ENCODE measurements around the gene RPS6KA5. TPM values are rescaled to one million over a fixed set of nuclear protein-coding genes. Genes with fewer than 3 reads are reported as not detected.
"Not testable (repeated sequence)": the region's sequence is repeated elsewhere in the genome, so short reads cannot be mapped to it uniquely, and the experiment has no call there.

RPS6KA5 gene
- total RNA-seq, 1 donor: 0.86 TPM

DNA sequence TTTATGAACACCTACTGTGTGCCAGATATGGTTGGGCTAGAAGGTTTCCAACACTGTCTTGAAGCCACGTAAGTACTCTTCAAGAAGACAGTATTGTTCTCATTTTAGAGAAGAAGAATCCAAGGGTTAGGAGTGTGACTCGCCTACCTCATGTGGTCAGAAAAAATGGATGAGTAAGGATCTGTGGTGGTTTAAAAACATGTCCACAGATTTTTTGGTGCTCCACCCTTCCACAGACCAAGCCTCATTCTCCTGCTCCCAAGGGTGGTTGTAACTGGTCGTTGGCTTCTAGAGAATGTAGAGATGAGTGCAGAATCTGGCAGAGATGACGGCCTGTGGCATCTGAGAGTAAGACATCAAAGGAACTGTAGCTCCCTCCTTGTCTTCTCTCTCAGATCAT, 213.9 kb downstream of the RPS6KA5 start:
- DNase-seq (ENCODE audit: low read depth): no peak
- H3K4me3 ChIP-seq (ENCODE audit: low read depth, low read length): no peak overlapping the region
- TF ChIP-seq, protein P1, sequence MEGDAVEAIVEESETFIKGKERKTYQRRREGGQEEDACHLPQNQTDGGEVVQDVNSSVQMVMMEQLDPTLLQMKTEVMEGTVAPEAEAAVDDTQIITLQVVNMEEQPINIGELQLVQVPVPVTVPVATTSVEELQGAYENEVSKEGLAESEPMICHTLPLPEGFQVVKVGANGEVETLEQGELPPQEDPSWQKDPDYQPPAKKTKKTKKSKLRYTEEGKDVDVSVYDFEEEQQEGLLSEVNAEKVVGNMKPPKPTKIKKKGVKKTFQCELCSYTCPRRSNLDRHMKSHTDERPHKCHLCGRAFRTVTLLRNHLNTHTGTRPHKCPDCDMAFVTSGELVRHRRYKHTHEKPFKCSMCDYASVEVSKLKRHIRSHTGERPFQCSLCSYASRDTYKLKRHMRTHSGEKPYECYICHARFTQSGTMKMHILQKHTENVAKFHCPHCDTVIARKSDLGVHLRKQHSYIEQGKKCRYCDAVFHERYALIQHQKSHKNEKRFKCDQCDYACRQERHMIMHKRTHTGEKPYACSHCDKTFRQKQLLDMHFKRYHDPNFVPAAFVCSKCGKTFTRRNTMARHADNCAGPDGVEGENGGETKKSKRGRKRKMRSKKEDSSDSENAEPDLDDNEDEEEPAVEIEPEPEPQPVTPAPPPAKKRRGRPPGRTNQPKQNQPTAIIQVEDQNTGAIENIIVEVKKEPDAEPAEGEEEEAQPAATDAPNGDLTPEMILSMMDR (IDR thresholded peaks at IDR 0.05; ENCODE audit: insufficient read depth, low read depth, low read length): no peak

DNA sequence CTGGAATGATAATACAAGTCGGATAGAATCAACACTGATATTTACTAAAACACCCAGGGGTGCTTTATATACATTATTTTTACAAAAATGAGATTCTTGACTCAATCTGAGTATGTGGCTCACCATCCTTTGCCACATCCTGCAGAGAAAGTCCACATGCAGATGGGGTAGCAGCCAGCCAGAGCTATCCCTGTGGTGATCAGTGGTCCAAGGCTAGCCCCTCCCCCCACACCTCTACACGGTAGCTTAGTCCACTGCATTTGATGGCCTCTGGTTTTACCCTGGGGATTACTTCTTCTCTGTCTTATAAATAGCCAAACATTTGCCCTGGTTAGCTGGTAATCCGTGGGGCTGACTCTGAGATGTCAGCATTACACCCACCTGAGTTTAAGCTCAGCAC, 216.1 kb downstream of the RPS6KA5 start:
- TF ChIP-seq, protein P1 (IDR thresholded peaks at IDR 0.05; ENCODE audit: insufficient read depth, low read depth, low read length): no peak
- no peak for DNase-seq (ENCODE audit: low read depth)
- no peak overlapping the region for H3K4me3 ChIP-seq (ENCODE audit: low read depth, low read length)

DNA sequence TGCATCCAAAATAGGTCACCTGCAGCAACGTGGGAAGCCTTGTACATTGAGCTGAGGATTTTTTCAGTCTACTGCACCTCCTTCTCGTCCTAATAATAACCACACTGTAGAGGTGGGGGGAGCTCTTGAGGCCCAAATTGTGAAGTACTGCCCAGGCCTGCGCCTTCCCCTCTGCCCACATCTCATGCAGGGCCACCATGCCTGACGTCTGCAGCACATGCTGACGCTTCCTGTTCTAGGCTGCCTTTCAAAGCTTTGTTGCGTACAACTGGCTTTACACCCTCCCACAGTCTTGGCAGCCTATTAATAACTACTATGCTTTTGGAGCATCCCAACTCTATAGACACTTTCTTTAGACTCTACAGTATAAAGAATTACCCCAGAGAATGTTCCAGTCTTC, 217.7 kb downstream of the RPS6KA5 start:
- H3K4me3 ChIP-seq (ENCODE audit: low read depth, low read length): no peak overlapping the region
- TF ChIP-seq, protein P1 (IDR thresholded peaks at IDR 0.05; ENCODE audit: insufficient read depth, low read depth, low read length): no peak
- no peak for DNase-seq (ENCODE audit: low read depth)

DNA sequence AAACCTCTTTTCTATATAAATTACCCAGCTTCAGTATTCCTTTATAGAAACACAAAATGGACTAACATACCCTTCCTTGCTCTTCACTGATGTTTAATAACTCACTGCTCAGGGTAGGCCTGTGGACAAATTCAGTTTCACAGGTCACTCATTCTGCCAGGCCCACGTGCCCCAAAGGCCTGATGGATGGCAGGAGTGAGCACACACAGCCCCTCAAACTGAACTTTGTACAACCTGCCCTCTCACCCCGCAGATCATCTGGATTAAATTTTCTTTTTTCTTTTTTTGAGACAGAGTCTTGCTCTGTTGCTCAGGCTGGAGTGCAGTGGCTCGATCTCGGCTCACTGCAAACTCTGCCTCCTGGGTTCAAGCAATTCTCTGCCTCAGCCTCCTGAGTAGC, 219.8 kb downstream of the RPS6KA5 start:
- H3K4me3 ChIP-seq (ENCODE audit: low read depth, low read length); DNase-seq (ENCODE audit: low read depth): not testable (repeated sequence)

DNA sequence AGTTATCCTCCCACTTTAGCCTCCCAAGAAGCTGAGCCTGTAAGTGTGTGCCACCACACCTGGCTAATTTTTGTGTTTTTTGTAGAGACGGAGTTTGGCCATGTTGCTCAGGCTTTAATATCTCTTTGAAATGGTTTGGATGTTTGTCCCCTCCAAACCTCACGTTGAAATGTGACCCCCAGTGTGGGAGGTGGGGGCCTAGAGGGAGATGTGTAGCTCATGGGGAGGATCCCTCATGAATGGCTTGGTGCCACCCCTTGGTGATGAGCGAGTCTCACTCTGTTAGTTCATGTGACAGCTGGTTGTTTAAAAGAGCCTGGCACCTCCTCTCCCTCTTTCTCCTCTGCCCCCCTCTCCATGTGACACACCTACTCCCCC, 220.6 kb downstream of the RPS6KA5 start:
- H3K4me3 ChIP-seq (ENCODE audit: low read depth, low read length): no peak overlapping the region
- no peak for DNase-seq (ENCODE audit: low read depth)
- TF ChIP-seq, protein P1 (IDR thresholded peaks at IDR 0.05; ENCODE audit: insufficient read depth, low read depth, low read length): no peak

DNA sequence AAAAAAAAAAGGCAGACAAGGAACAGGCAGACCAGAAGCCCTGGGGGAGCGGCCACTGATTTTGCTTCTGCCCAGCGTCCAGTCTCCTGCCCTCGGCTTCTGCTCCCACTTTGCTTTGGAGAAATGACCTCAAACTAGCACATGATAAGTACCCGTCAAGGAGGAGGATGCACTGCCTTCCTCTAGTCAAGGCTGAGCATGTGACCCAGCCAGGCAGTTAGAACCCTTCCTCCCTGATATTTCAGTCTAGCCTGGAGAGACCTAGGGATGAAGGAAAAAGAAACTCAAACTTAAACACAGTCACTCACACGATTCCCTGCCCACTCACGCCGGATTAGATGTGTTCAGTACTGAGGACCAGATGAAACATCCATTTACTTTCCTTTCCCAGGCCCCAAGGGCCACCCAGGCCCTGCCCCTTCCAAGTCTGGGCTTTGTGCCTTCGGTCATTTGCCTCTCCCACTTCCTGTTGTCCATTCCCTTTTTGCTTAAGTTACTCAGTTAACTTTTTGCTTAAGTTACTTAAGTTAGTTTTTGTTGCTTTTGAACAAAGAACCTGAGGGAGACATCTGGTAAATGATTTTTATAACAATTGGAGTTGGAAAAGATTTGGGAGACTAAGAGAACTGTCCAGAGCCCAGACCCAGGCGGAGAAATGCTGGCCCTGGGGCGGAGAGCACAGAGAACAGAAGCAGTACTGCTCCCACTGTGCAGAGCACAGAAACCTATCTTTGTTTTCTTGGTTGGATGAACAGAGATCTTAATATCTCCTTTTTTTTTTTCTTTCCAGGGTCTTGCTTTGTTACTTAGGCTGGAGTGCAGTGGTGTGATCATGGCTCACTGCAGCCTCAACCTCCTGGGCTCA, 221.2 kb downstream of the RPS6KA5 start:
- DNase-seq (ENCODE audit: low read depth): peak; percentile 78
- TF ChIP-seq, protein P1 (IDR thresholded peaks at IDR 0.05; ENCODE audit: insufficient read depth, low read depth, low read length): no peak
- H3K4me3 ChIP-seq (ENCODE audit: low read depth, low read length): no peak overlapping the region

DNA sequence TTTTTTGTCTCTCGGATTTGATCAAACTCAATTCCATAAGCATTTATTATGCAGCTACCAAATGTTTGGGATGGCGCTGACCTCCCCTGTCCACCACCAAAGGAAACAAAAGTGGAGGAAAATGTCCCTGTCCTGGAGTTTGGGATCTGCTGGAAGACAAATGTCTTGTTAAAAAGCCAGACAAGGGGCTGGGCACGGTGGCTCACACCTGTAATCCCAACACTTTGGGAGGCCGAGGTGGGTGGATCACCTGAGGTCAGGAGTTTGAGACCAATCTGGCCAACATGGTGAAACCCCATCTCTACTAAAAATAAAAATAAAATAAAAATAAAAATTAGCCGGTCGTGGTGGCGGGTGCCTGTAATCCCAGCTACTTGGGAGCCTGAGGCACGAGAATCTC, 221.9 kb downstream of the RPS6KA5 start:
- not testable (repeated sequence) for H3K4me3 ChIP-seq (ENCODE audit: low read depth, low read length); DNase-seq (ENCODE audit: low read depth)

DNA sequence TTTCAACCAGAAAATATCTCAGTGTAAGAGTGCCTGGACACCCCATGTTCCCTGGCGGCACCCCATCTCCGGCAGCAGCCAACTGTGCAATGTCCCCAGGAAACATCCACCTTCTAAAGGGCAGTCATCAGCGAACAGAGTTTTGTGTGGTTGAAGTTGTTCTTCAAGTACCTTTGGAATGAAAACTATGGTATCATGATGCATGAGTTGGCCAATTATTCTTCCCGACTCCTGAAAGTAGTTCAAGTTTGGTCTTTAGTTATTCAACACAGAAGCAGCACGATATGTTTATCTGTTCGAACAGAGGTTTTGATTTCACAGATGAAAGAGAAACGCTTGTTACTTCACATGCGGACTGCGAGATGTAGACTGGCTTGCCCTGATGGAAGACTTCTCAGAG, 223.1 kb downstream of the RPS6KA5 start:
- TF ChIP-seq, protein P1 (IDR thresholded peaks at IDR 0.05; ENCODE audit: insufficient read depth, low read depth, low read length): no peak
- no peak overlapping the region for H3K4me3 ChIP-seq (ENCODE audit: low read depth, low read length)
- no peak for DNase-seq (ENCODE audit: low read depth)
